Kidney capillary endothelial cell (primary cell): Measurements from ENCODE around the gene RAB21.
A peak's percentile ranks its signal among the peaks of the same experiment; 100 is the strongest.

Source experiments
- DNase-seq: peaks from one replicate; pipeline ENCODE4 v3.0.0-alpha.2; 2018; ENCODE audit warnings: low spot score

RAB21 gene

GRCh38 chr12:71754461-71755145 is at the start of gene RAB21:
Gene RAB21, plus strand, starts transcription at chr12:71754863. Its CDS starts 267 bp downstream, at chr12:71755130.
- peak; percentile 96 for DNase-seq

GRCh38 chr12:71704920-71705319 is 49.7 kb upstream of the RAB21 start:
- DNase-seq: no peak

DNA sequence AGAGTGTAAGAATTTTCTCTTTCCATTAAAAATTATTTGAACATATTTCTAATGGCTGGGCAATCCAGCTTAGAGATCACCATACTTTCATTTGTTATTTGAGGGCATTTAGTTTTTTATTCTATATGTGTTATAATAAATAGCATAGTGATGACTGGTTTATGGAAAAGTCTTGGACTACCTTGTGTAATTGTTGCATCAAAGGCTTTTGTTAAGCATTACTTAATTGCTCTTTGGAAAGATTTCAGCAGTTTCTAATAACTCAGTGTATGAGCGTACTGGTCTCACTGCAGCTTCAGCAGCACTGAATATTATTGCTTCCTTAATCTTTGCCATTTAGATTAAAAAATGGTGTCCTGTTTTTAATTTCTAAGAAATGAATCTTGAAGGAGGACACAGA is 46.0 kb upstream of the RAB21 start:
- no peak for DNase-seq

GRCh38 chr12:71710276-71711125 is 44.2 kb upstream of the RAB21 start:
- peak; percentile 72 for DNase-seq

GRCh38 chr12:71718611-71719010 is 36.1 kb upstream of the RAB21 start:
- no peak for DNase-seq

GRCh38 chr12:71719647-71720370 is 34.9 kb upstream of the RAB21 start:
- no peak for DNase-seq

DNA sequence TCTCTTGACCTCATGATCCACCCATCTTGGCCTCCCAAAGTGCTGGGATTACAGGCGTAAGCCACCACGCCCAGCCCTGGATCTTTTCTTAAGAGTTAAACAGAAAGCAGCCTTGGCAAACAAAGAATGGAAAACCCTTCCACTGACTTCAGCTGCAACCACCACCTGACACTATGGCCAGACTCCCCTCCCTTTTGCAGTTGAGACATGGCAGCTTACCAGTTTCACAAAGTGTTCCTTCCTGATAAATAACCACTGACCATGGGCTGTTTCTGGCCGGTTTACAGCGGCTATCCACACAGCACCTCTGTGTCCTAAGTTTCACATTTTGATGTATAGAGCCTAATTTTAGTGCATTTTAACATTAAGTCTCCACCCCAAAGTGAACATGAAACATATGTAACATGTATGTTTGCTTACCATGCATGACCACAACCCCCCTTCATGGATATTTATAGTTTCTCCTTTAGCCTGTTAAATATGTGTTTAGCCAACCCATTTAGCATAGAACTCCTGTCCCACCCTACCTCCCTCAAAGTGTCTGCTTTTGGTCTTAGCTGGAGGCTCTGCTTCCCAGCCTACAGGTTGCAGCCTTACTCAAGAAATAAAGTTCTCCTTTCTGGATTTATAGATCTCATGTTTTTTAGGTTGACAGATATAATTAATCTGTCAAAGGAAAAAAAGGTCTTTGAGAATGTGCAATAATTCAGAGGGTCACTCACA is 32.7 kb upstream of the RAB21 start:
- no peak for DNase-seq

GRCh38 chr12:71725011-71725410 is 29.7 kb upstream of the RAB21 start:
- no peak for DNase-seq

DNA sequence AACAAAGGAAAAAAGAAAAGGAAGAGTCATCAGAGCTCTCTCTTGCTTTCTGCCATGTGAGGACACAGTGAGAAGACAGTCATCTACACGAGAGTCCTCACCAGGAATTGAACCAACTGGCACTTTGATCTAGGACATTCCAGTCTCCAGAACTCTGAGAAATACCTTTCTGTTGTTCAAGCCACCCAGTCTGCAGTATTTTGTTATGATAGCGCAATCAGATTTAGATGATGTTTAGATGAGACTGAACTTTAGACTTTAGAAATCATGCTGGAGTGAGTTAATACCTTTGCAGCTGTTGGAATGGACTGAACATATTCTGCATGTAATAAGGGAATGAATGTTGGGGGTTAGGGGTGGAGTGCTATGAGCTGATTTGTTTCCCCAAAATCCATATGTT is 28.1 kb upstream of the RAB21 start:
- DNase-seq: no peak

- no peak for DNase-seq
Measured at GRCh38 chr12:71727958-71728357, 26.7 kb upstream of the RAB21 start.

DNA sequence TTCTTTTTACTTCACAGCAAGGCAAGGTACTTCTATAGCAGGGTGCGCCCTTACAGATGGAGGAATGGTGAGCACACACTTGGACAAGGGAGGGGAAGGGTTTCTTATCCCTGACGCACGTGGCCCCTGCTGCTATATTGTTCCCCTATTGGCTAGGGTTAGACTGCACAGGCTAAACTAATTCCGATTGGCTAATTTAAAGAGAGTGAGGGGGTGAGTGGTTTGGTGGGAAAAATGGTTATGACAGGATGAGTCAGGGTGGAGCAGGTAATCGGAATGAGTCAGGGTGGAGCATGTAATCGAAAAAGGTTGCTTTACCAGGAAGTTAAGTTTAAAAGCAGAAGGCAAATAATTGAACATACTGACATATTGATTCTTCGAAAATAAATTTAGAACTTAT is 23.7 kb upstream of the RAB21 start:
- DNase-seq: no peak

DNA sequence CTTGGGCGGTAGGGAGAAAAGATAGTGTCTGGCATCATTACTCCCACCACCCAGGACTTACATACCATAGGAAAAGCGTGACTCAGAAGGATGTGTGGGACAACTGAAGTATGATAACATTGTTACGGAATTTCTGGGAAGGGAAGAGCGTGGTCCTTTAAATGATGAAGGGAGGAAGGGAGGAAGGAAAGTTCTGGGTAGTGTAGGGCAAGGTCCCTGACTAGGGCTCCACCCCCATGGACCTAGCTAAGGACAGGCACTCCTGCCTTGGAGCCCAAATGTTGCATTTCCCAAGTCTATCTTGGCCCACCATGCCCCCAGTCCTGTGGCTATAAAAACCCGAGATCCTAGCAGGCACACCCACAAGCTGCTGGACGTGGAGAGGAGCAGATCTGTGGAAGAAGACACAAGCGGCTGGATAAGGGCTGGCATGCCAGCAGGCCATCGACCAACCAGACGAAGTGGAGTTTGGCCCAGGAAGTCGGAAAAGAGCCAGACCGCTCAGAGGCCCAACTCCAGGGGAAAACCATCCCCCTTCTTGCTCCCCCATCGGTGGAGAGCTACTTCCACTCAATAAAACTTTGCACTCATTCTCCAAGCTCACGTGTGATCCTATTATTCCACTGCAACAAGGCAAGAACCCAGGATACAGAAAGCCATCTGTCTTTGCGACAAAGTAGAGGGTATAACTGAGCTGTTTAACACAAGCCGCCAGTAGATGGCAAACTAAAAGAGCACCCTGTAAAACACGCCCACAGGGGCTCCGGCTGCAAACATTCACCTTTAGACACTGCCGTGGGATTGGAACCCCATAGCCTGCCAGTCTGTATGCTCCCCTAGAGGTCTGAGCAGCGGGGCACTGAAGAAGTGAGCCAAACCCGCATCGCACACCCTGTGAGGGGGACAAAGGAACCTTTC is 23.0 kb upstream of the RAB21 start:
- DNase-seq: no peak

DNA sequence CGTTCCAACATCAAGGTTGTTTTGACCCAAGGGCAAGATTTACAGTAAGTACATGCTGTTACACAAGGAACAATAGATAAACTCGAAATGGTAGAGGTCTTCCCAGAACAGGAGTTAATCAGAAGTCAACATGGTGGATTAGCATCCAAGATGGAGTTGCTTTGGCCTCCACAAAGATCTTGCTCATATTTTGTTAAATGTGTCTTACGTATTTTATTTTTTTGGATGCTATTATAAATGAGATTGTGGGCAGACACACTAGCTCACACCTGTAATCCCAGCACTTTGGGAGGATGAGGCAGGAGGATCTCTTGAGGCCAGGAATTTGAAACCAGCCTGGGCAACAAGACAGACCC is 22.3 kb upstream of the RAB21 start:
- no peak for DNase-seq

DNA sequence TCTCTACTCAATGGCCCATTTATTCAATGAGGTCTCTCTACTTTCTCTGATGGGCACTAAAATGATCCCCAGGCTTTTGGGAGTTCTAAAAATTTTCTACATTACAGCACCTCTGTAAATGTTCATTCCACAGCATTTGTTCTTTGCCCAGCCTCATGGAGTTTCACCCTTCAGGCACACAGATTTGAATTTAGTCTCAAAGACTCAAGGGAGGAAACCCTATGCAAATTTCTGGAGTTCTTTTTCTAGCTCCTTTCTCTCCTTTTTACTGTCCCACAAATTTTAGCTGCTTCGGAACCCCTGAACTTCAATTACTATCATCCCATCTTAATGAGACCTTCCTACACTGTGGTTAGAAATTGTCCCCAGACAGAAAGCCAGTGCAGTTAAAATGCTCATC is 17.5 kb upstream of the RAB21 start:
- no peak for DNase-seq

DNA sequence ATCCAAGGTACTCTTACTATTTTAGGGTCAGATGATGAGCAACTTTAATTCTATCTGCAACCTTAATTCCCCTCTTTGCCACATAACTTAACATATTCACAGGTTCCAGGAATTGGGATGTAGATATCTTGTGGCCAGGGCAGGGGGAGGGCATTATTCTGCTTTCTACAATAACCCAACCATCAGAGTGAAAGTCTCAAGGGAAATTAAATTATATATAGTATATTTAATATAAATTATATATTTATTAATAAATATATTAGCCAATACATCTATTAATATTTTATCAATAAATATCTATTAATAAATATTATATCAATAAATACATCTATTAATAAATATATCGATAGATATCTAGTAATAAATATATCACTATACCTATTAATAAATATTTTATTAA is 11.7 kb upstream of the RAB21 start:
- no peak for DNase-seq

- no peak for DNase-seq
Measured at GRCh38 chr12:71744522-71745300, 10.0 kb upstream of the RAB21 start.

DNA sequence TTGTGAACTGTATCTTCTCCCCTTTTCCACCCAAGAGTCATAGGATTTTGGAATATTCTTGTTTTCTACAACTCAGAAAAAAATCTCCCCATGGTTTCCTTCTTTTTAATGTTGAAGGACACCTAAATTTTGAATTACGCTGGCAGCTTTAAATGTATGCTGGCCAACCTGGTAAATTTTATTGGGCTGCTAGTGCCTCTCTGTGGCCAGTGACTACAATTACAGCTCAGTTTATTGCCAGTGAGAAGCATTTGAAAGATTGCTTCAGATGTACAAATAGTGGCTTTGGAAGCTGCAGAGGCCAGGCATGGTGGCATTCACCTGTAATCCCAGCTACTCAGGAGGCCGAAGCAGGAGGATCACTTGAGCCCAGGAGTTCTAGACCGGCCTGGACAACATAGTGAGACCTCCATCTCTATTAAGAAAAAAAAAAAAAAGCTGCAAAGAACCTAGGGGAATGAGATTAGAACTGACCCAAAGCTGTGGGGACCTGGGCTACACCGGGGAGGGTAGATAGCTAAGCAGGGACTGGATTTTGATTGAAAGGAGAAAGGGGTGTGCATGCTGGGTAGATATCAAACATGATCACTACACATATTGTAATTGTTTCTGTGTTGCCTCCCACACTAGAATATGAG is 7.6 kb upstream of the RAB21 start:
- DNase-seq: peak; percentile 50

DNA sequence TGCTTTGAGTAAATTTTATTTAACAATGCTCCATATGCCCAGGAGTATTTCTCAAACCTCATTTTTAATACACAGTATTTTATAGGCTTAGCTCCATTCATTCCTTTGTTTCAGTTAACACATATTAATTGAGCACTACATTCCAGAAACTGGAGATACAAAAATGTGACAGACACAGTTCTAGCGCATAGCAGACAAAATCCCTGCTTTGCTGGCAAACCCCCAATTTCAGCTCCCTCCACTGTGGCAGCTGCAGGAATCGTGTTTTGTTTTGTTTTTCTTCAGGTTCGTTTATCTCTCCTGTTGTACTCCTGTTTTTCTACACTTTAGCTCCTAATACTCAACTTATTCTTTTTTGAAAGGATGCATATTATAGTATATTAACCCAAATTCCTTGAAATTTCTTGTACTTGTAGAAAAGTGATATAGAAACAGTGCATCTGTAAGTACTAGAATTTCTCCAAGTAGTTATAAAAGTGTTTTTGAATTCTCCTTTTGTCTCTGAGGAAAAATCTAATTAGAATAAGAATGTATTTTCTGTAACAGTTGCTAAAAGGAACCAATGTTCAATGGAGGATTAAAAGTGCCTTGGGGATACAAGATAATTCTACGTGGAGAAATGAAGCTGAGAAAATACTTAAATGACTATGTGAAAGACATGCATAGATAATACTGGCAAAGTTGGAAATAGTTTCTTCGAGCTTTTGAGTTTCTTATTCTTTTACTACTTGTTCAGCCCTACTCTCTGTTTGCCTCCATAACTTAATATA is 6.4 kb upstream of the RAB21 start:
- DNase-seq: no peak

DNA sequence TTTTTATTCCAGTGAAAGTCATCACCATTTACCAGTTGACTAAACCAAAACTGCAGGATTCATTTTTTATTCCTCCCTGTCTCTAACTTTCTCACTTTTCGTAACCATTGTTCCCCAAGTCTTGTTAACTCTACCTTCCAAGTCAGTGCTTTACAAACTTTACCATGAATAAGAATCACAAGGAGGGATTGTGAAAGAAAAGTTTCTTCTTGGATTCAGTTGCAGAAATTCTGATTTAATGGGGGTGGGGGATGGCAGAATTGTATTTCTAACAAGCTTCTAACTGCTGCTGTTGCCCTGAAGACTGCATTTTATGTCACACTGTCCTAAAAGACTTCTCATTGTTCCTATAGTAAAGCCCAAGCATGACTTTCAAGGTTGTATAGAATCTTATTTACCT is 5.0 kb upstream of the RAB21 start:
- no peak for DNase-seq
